GM21381 (cell line): Measurements from ENCODE around the gene SNRPA1.
A peak's percentile ranks its signal among the peaks of the same experiment; 100 is the strongest.

Experiments
- ATAC-seq: cut with Tn5 transposase; IDR thresholded peaks from one replicate; pipeline ENCODE4 v1.9.1; 2021; ENCODE audit warnings: mild to moderate bottlenecking, moderate library complexity; ENCODE audit not compliant: unreplicated experiment

SNRPA1 gene

DNA sequence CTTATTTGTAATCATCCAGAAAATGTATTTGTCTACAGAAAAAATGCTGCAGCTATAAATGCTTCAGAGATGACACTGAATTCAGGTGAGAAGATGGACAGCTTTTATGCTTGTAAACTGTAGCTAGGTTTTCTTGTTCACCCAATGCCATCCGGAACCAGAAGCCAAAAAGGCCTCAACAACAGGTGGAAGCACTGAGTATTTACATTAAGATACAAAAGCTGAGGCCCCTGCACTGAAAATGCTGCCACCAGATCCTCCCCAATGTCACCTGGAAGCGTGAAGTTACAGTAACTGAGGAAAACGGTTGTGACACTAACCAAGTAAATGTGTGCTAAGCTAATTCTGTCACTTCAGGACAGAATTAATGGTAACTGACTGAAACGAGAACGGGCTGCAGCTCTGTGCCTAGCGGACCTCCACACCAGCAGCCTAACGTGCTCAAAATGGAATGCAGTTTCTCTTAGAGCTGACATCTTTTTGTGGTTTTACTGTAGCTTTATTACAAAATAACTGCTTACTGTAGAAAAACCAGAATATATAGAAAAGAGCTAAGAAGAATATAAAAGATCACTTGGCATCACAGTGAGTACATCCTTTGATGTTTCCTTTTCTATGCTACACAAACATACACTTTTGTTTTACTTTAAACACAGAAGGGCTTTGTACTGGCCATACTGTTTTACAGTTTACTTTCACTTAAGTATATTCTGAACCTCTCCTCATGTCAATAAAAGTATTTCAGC is 50.8 kb downstream of the SNRPA1 start:
- ATAC-seq: no peak

DNA sequence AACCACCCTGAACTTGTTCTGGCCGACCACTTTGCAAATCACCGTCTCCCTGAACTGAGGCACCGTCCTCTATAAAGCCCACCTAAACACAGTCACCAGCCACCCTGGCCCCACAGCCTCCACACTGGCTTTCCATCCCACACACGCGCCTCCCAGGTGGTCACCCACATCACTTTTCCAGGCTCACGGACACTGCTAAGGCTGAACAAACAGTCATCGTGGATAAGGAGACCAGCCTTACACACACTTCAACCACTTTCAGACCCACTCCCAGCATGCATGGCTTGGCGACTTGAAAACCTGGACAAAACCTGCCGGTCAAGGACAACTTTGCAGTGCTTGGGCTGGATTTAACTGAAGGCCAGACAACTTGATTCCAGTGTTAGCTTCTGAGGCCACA is 51.6 kb downstream of the SNRPA1 start:
- no peak for ATAC-seq

DNA sequence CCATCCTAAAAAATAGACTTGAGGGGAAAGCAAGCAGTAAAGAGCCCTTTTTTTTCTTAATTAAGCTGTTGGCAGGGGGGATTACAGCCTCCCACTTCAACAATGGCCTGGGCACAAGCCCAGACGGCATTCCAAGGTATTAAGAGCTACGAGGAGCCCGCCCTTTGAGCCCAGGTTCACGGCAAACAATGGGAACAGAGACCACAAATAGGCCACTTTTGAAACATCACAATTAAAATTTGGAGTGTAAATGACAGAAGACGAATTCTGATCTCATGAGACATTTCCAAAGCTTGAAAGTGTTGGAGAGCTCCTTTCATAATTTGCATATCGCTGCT is 52.1 kb downstream of the SNRPA1 start:
- ATAC-seq: no peak

DNA sequence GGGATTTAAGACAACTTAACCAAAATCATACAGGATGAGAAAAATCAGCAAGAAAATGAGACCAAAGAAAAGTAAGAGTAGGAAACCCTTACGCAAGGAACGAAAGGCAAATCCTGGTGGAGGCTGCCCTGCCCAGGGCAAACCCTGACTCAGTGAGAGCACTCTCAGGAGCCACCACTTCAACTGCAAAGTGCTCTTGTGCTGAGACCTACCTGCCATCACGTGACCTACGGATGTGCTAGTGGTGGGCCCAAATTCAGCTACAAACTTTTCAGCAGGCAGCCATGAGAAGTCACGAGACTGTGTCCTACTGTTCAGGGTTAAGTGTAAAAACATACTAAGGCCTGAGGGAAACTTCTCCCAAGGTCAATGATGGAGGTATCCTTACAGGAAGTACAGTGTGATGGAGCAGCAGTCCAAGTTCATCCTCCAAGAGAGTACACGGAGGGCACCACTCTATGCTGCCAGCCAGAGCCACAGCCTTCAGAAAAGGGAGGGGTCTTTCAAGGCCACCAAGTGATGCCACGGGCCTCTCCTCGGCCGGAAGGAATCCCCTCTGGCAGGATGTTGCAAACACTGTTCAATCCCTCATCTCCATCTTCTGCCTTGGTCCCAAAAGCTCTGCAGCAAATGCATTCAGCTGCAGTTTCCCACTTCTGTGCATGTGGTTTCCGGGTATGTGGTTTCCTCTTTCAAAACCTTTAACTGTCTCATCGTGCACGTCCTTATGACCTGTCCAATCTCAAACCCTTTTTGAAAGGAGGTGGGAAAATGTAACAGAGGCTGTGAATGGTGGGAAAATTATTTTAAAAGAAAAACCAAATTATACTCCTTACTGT is 52.7 kb downstream of the SNRPA1 start:
- peak; percentile 75 for ATAC-seq

DNA sequence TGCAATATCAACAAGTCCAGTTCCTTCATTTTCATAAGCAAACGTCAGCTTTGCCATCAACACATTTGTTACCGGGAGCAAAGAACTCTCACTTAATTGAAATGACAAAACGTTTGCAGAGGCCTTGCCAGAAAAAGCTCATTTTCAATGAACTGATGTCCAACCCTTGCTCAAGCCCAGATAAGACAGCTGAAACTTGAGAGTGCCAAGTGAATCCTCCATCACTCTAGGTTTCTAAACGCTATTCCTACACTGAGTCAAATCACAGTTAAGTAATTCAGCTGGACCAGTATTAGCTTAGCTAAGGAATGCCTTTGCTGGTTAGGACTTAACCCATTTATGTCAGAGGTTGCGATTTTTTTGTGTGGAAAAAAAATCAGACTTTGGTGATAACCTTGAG is 54.7 kb downstream of the SNRPA1 start:
- no peak for ATAC-seq

DNA sequence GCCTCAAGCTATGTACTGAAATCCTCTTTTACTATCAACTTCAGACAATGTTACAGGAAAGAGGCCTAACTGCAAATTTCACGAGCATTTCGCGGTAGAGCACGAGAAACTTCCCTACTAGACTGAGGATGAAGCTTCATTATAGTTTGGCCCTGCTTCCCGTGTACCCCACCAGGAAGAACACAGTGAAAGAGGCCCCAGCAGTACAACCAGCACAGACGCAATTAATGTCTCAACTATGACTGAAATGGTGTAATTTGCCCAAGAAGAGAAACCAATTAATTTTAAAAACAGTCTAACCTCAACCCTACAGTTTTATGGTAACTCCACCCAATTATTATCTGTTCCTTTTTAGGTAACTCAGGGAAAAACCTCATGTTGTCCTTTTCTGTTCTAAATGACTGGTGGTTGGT is 55.3 kb downstream of the SNRPA1 start:
- ATAC-seq: no peak

DNA sequence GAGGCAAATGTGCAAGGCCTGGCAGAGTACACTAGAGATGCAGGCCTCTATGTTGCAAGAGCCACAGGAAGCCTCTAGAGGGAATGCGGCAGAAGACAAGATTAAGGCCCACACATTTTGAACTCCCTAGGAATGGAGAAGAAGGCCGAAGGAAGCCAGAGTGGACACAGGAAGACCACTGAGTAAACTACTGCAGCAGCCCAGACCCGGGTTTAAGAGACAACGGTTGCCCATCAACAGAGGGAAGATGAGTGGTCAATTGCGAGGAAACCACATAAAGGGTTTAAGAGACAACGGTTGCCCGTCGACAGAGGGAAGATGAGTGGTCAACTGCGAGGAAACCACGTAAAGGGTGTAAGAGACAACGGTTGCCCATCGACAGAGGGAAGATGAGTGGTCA is 57.8 kb downstream of the SNRPA1 start:
- ATAC-seq: no peak

DNA sequence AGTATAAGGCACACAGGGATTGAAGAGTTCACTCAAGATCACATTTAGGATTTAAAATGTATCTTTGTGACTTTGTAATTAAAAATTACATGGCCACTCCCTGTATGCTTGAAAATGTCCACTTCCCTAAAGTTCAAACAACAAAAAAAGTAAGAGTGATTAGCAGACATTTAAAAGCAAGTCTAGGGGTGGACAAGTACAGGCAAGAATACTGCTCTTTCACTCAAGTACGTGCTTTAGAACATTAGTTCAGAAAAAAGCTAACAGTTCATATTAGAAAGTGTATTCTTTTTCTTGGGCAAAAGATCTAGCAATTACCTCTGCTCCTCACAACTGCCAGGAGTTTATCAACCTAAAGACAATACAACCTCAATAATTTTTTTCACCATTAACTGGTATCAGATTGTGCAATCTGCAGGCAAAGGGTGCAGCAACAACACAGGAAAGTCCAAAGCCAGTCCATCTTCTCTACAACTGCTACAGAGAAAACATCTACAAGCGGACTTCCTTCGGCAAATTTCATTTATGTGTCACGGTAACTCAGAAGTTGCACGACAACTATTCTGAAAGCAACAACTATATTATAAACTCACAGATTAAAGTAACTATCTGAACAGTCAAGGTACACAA is 61.3 kb downstream of the SNRPA1 start:
- no peak for ATAC-seq

DNA sequence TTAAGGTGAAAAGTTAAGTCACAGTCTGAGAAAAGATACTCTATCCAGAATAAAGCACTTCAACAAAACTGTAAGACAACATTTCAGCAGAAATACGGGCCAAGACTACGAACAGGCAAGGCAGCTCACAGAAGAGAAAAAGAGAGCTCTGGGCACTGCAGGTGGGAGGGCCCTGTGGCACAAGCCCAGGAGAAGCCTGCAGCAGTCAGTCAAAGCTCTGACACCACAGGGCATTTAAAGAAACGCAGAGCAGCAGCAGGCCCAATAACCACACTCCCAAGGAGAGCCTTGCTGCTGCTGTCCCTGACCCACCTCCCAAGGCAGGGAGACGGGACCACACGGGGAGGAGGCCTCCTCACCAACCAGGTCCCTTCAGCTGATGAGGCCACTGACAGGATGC is 62.4 kb downstream of the SNRPA1 start:
- no peak for ATAC-seq
